GM13977 (cell line): ENCODE results near the gene DYNAP.

ENCODE experiments used
- DNase-seq: peaks from one replicate; pipeline ENCODE4 v3.0.0; 2012; ENCODE audit warnings: low spot score
- in situ Hi-C: fragments of 300-500 bp; cut with MboI; formaldehyde crosslinking; loops from one replicate; pipeline ENCODE4 v1.12.0; 2022; ENCODE audit warnings: low sequenced_read_pairs, low pct_unique_long_range_greater_than_20kb, mixed read lengths, inconsistent platforms; ENCODE audit not compliant: unreplicated experiment
- TF ChIP-seq, protein P1 (sequence below): IDR thresholded peaks from 2 replicates; pipeline ENCODE4 v1.5.1; 2012; ENCODE audit warnings: mild to moderate bottlenecking, control low read depth; ENCODE audit not compliant: insufficient read depth; ENCODE audit errors: extremely low read depth, missing control alignments

The DYNAP gene

DNA sequence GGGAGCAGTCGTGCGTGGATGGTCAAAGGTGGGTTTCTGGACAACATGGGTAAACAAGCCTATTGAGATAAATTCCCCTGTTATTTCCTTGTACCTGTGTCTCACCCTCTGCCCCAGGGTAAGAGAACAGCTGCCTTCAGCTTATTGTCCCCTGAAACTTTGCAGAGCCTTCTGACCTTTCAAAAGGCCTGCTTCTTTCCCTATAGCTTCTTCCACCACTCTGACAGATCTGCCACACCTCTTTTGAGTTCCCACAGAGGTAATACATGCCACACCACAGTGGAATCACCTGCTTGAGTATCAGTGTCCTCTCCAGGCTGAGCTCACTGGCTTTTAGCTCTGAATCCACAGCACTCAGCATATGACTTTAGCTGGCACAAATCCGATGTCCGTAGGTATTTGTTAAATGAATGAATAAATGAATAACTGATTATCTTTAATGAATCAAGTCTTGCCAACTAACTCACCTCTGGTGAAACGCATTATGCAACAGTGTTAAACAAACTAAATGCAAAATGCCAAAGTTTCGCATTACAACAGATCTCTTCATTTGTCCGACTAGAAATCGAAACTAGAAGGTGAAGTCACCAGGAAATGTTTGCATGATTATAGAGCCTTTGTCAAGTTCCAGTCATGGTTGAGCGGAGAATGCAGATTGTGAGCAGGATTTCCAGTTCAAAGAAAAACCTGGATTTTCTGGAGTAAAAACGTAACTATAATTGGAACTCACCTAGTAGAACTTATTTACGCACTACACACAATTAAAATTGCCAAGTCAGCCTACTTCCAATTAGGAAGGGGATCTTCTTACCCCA lies 16.4 kb downstream of the DYNAP start:
- TF ChIP-seq, protein P1, sequence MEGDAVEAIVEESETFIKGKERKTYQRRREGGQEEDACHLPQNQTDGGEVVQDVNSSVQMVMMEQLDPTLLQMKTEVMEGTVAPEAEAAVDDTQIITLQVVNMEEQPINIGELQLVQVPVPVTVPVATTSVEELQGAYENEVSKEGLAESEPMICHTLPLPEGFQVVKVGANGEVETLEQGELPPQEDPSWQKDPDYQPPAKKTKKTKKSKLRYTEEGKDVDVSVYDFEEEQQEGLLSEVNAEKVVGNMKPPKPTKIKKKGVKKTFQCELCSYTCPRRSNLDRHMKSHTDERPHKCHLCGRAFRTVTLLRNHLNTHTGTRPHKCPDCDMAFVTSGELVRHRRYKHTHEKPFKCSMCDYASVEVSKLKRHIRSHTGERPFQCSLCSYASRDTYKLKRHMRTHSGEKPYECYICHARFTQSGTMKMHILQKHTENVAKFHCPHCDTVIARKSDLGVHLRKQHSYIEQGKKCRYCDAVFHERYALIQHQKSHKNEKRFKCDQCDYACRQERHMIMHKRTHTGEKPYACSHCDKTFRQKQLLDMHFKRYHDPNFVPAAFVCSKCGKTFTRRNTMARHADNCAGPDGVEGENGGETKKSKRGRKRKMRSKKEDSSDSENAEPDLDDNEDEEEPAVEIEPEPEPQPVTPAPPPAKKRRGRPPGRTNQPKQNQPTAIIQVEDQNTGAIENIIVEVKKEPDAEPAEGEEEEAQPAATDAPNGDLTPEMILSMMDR = no peak
- DNase-seq = no peak
- in situ Hi-C loops = no loop called here

DNA sequence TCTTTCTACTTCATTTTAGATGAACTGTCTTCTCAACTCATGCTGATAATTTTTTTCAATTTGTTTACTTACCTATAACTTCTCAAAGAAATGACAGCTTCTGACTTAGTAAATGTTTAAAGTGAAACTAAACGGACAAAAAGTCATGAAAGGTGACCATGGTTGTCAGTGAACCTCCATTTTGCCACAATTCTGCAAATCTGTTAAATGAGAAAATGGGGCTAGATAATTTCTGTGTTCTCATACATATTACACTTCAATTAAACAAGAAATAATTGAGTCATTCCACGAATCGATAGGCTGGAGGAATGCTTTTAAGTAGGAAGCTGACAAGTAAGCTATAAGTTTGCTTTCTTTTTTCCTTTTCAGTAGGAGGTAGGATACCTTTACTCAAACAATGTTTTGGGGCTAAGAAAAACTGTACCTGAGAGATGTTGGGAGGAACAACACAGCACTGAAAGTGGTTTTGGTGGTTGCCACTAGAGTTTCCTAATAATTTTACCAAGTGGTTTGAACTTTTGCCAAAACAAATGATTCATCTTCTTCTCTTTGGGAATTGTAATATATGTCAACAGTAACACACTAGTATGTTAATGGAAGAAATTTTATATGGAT lies 17.1 kb downstream of the DYNAP start:
- DNase-seq = no peak
- in situ Hi-C loops = no loop called here
- TF ChIP-seq, protein P1 = no peak

DNA sequence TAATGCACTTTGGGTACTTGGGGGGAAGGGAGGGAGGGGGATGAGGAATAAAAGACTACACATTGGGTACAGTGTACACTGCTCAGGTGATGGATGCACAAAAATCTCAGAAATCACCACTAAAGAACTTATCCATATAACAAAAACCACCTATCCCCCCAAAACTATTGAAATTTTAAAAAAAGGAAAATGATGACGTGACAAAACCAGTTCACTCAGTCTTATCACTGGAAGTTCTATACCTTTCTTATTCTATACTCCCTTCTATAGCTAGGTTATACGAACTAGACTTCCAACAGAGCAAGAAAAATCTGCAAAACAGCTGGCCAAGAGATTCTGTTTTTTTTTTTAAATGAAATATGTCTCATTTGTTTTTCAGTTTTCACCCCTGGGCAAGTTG lies 20.8 kb downstream of the DYNAP start:
- TF ChIP-seq, protein P1 = no peak
- in situ Hi-C loops = no loop called here
- no peak for DNase-seq

GRCh38 chr18:54612237-54612636 lies 21.2 kb downstream of the DYNAP start:
- no peak for DNase-seq
- in situ Hi-C loops = no loop called here
- TF ChIP-seq, protein P1 = no peak

- no peak for DNase-seq
- TF ChIP-seq, protein P1 = no peak
- in situ Hi-C loops = no loop called here
These were observed 22.1 kb downstream of the DYNAP start for GRCh38 chr18:54613174-54613573.

DNA sequence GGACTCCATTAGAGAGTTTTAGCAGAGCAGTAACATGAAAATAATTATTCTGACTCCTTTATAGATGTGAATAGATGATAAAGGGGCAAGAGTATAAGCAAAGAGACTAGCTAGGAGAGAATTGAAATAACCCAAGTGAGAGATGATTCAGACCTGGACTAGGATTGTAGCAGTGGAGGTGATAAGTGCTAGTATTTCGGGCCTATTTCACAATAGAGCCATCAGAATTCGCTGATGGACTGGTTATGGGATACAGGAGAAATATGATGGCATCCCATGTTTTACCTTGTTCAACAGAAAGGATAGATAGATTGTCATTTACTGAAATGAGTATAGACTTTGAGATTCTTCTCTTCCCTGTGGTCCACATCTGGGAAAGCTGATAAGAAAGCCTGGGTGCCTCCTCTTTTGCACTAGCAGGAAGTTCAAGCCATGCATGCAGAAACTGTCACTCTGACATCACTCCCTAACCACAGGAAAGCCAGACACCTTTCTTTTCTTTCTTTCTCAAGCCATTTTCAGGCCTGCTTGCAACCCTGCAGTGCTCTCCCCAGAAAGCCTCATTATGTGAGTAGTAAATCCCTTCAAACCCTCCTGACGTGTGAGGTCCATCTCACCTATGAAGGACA lies 25.3 kb downstream of the DYNAP start:
- DNase-seq = peak; percentile 5
- in situ Hi-C loops = no loop called here
- TF ChIP-seq, protein P1 = no peak
